NCI-H446 (cell line): Measurements from ENCODE around the gene KCNE5.
"Not testable (repeated sequence)": the region's sequence is repeated elsewhere in the genome, so short reads cannot be mapped to it uniquely, and the experiment has no call there.

Experiments used
- DNase-seq, 2 experiments: peaks; one replicate each; lab custom pipeline; 2025; lab: John Stamatoyannopoulos, UW

The KCNE5 gene

DNA sequence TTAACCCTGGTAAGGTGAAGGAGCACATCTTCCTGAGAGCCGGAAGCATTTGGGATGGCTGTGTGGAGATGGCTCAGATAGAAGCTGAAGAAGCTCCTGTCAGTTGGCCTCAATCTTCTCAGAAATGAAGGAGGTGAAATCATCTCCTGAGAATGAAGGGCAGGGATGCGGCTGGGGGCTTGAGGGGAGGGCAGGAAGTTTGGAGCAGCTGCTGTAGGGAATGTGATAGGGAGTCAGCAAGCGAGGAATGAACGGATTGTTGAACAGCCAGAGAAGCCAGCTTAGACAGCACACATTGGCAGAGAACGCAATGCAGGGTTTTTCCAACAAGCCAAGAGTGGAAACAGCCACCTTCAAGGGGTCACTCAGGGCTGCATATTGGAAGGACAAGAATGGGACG lies 10.0 kb downstream of the KCNE5 start:
- DNase-seq: no peak

DNA sequence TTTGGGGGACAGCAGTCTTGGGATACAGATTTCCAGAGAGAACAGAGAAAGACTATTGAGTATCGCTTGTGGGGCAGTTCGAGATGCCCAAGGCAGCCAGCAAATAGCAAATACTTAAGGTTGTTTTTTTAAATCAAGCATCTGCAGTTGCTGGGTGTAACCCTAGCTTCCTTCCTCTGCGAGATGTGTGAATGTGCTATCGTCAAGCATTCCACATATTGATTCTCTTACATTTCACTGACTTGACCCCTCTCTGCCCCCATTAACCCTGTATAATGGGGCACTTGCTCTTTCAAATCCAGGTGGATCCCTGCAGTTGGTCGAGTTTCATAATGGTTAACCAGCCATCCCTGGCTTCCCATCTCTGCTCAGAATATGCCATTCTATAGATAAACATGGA lies 23.5 kb downstream of the KCNE5 start:
- no peak for DNase-seq

DNA sequence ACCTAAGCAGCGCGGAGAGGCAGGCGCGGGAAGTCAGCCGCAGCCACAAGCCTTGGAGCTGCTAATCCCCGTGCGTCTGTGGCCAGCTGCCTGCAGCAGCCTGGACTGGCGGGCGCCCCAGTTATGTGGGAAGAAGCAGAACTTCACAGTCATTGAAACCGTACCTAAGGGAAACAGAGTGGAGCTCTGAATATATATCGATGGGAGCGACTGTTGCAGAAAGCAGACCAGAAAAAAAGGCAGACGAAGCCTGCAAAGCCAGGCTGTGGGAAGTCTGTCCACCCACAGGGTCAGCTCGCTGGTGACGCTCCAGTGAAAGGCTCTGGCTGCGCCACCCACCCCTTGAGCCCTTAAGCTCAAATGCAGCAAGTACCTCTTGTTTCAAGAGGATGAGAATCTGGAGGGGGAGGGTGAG lies 24.7 kb downstream of the KCNE5 start:
- DNase-seq: no peak

DNA sequence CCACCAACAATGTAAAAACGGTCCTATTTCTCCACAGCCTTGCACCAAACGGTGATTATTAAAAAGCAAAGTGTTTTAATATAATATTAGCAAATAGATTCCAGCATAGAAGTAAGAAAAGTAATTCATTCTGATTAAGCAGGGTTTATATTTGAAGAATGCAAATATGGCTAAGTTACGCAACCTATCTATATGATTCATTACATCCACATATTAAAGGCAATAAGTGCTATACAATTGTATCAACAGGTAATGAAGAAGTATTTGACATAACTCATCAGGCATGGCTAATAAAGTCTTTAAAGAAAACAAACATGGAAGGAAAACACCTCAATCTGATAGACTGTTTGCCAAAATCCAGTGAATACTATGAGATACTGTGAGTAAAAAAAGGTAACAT lies 29.0 kb downstream of the KCNE5 start:
- DNase-seq: no peak

DNA sequence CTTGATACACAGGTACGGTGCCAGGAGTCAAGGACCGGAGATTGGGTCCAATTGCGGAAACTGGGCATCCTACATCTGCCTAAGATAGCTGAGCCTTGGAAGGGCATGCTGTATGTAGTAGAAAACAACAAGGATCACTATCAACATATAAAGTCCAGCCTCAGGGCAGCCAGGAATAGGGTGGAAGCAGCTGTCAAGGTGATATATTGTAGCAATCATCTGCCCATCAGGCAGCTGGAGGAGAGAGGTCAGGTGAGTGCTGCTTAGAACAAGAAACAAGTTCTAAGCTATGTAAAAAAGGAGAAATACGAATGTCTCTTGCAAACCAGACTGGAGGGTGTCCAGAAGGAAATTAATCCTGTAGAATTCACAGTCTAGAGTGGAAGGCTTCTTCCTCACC lies 34.8 kb downstream of the KCNE5 start:
- DNase-seq: no peak

DNA sequence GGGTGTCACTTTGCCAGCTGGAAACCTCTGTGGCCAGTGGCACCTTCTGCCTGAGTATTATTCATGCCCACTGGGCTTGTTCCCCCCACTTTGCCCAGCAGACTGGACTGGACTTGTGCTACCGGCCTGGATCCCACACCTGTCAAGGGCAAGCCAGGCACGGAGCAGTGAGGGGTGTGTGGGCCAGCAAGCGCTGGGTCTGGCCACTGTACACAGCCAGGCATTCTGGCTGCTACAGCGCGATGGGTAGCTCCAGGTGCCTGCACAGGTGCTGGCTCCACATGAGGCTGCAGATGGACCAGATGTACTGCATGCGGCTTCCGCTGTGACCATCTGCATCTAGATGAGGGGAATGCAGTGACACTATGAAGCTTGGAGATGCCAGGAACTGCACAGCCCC lies 39.5 kb downstream of the KCNE5 start:
- DNase-seq: no peak

DNA sequence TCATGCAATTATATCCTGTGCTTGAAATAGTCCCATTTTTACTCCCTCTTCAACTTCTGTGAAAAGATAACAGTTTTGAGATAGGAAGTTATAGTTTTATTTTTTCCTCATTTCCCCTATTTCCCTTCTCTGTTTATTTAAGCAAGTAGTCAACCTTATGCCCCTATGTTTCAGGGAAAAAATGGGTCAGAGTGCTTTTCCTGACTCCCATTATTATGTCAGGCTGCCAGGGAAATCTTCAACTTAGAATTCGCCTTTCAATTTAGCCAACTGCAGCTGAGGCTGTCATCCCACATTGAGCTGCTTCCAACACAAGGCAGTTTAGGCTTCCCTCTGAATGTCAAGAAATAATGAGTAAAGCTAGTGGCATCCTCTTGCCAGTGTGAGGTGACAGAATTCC lies 46.1 kb downstream of the KCNE5 start:
- no peak for DNase-seq

DNA sequence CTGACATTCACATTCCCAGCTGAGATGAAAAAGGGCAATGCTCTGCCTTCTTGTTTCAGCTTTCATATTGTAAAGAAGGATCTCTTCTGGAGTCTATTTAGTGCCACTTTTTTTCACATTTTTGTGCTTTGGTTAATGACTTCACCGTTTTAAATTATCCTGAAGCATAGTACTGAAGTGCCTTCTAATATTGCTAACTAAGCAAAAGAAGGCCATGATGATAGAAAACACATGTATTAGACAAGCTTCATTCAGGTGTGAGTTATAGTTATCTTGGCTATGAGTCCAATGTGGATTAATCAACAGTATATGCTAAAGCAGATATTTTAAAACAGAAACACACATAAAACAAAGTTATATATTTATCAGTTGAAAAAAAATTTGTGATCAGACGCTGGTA lies 47.9 kb downstream of the KCNE5 start:
- DNase-seq: no peak

DNA sequence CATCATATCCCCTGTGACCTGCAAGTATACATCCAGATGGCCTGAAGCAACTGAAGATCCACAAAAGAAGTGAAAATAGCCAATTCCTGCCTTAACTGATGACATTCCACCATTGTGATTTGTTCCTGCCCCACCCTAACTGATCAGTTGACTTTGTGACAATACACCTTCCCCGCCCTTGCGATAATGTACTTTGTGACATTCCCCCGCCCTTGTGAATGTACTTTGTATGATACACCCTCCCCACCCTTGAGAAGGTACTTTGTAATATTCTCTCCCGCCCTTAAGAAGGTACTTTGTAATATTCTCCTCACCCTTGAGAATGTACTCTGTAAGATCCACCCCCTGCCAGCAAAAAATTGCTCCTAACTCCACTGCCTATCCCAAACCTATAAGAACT lies 48.9 kb downstream of the KCNE5 start:
- not testable (repeated sequence) for DNase-seq
